Activated CD8-positive, alpha-beta memory T cell treated with anti-CD3 and anti-CD28 coated beads for 36 hours (primary cell): ENCODE data around the gene TEX35. TPM values are rescaled to one million over a fixed set of nuclear protein-coding genes. Genes with fewer than 3 reads are reported as not detected.
"Not testable (repeated sequence)": the region's sequence is repeated elsewhere in the genome, so short reads cannot be mapped to it uniquely, and the experiment has no call there.

Experiments used
- CTCF ChIA-PET: fragments of 350-600 bp; sonication (Branson Sonifier 250); formaldehyde crosslinking; loops from one replicate; lab custom pipeline; 2021; ENCODE audit warnings: antibody characterized with exemption; lab: Charles Lee
- POLR2A ChIA-PET: fragments of 350-600 bp; sonication (Branson Sonifier 250); formaldehyde crosslinking; loops from one replicate; lab custom pipeline; 2021; ENCODE audit warnings: antibody characterized with exemption; lab: Charles Lee
- total RNA-seq, 2 experiments: library from RNA; stranded (reverse); gene quantifications; one replicate each; pipeline ENCODE4 v1.2.3, GENCODE V29; 2021

Gene TEX35
- total RNA-seq, 2 experiments from 2014 or later, result not detected

GRCh38 chr1:178492341-178492740, 20.6 kb upstream of the TEX35 start:
- CTCF ChIA-PET, result no interaction called here
- POLR2A ChIA-PET, result no interaction called here

DNA sequence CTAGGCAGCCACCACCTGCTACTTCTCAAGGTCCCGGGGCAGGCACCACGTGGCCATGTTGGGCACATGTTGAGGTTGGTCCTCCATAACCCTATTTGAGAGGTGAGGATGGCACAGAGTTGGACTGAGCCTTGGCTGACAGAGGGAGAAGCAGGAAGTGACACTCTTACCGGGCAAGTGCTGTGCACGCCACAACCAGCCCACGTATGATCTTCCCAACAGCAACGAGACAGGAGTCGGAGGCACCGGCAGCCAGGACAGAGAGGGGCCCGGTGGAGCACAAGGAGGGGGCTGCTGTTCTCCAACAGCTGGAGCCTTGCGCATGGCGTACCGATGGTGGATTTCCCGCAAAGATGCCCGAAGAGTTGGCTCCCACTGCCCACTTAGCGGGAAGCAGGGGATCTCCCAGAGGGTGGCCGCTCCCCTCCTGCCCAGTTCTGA, 19.6 kb upstream of the TEX35 start:
- POLR2A ChIA-PET, result no interaction called here
- CTCF ChIA-PET, result no interaction called here

DNA sequence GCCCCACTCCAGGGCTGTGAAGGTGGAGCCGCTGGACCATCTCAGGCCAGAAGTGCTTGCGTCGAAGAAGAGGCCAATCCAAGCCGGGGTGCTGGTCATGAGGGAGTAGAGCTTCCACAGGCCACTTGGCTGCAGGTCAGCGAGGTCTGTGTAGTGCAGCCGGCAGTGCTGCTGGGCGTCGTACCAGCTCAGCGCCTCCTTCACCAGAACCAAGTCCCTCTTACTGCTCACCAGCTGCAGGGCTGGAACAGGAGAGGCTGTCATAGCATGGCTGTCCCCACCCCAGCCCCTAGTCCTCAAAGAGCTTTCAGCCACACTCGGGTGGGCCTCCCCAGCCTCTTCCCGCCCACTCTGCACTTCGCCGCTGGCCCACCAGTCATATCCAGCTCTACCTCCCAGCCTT, 18.3 kb upstream of the TEX35 start:
- ChIA-PET CTCF (interaction anchor here (0.9 kb wide), 1 partner anchor 12 kb away, joined by 3 read pairs; no protein-coding TSS in a partner anchor), POLR2A (no interaction called here)

DNA sequence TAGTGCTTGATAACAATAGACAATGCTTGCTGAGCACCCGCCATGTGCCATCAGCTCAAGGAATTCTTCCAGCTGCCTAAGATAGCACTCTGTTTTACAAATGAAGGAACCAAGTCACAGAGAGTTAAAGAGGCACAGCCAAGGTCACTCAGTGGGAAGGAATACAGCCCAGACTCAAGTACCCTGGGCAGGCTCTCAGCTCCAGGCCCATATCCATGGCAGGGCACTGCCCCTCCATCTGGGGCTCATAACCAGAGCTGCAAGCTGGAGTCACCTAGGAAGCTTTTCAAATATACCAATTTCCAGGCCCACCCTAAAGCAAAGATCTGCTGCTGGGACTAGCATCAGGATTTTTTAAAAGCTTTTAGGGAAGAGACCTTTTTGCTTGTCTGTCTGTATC, 17.8 kb upstream of the TEX35 start:
- CTCF ChIA-PET, result interaction anchor here (0.9 kb wide), 1 partner anchor 12 kb away, joined by 3 read pairs; no protein-coding TSS in a partner anchor

DNA sequence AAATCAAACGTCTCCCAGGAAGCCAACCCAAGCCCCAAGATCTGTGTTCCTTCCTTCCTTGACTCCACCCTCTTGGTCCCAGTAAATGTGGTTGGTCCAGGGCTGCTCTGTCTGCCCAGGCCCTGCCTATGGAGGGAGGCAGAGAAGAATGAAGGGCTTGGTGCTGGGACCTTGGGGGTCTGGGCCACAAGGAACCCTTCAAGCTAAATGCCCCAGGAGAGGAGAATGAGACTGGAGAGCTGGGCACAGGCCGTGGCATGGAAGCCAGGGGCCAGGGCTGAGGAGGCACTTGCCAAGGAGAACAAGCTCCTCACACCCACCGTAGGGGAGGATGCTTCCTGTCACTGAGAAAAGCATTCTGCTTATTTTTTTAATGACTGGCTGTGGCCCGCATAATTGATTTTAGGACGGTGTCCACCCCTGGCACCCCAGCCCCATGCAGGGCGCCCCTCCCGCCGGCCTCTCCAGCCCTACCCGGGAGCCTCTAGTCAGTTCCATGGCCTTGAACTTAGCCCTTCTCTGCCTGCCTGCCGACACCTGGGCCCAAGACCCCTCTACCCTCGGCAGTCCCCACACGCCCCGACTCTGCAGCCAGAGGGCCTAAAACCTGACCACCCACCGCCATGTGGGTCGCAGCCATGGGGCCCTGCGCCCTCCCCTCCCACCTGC, 17.0 kb upstream of the TEX35 start:
- POLR2A ChIA-PET, result no interaction called here
- CTCF ChIA-PET, result no interaction called here

More for the DNA sequence above, 17.8 kb upstream of the TEX35 start:
- POLR2A ChIA-PET, result no interaction called here

DNA sequence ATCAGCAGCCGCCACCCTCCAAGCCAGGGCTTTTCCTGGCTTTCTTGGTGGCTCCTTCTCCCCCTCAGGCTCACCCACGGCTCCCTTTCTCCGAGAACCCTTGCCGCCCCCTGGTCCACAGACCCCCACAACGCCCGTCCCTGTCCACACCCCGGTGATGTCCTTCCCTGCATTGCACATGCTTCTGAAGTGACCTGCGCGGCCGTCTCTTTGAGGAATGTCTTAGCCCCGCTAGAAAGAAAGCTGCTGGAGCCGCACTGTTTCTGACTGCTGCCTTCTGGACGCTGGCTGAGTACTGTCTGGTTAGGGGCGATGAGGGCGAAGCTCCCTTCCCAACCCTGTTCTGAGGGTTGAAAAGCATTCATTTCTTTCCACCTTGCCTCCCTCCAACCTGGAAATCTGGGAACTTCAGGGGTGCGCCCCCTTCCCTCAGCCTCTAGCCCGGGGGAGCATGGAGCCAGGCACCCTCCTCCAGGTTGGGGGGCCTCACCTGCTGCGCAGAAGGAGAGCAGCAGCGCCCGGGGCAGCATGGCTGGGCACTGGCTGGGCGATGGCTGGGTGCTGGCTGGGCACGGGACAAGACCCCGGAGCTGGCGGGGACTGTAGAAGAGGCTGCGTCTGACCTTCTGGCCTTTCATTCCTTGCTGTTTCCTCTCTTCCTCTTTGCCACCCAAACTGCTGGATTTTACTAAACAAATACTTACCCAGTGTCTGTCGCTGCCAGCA, 16.3 kb upstream of the TEX35 start, which contains the start of gene CLEC20A:
CLEC20A (minus strand) TSS at position 555 of the 726 bp plus-strand sequence; CDS start at position 530, 25 bp downstream.
- ChIA-PET POLR2A (no interaction called here), CTCF (no interaction called here)

- CTCF ChIA-PET, result no interaction called here
- POLR2A ChIA-PET, result no interaction called here
Measured at GRCh38 chr1:178497903-178498478, 14.9 kb upstream of the TEX35 start.

GRCh38 chr1:178498896-178499675, 13.8 kb upstream of the TEX35 start:
- ChIA-PET CTCF (no interaction called here), POLR2A (no interaction called here)

- POLR2A ChIA-PET, result no interaction called here
- CTCF ChIA-PET, result interaction anchor here (1.8 kb wide), 1 partner anchor 188 kb away, joined by 4 read pairs; no protein-coding TSS in a partner anchor
Measured at GRCh38 chr1:178500091-178500770, 12.7 kb upstream of the TEX35 start.

DNA sequence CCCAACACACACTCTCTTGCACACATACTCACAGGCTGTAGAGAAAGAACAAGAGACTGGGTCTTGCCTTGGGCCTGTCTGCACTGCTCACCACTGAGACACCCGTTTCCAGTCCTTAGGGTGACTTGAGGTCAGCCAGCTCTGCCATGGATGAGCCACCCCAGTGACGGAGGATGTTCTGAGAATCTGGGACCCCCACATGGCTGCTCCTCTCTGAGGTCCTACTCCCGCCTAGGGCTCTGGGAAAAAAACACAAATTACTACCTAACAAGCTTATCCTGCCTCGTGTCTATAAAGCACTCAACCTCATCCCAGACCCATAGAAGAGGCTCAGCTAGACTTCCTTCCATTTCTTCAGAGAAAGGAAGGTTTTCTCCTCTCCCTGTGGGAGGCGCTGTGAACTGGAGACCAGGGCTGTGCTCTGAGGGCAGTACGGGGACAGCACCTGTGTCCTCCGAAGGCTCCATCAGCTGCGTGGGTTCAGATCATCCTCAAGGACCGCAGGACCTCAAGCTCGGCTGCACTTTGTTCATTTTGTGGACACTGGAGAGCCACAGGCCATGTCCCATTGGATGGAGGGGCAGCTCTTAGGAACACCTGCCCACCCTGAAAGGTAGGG, 11.9 kb upstream of the TEX35 start:
- POLR2A ChIA-PET, result no interaction called here
- CTCF ChIA-PET, result interaction anchor here (1.8 kb wide), 1 partner anchor 189 kb away, joined by 4 read pairs; no protein-coding TSS in a partner anchor

GRCh38 chr1:178501705-178502329, 11.1 kb upstream of the TEX35 start:
- ChIA-PET POLR2A (no interaction called here), CTCF (interaction anchor here (1.8 kb wide), 1 partner anchor 189 kb away, joined by 4 read pairs; no protein-coding TSS in a partner anchor)

- POLR2A ChIA-PET, result no interaction called here
- CTCF ChIA-PET, result interaction anchor here (1.8 kb wide), 1 partner anchor 190 kb away, joined by 4 read pairs; no protein-coding TSS in a partner anchor
Measured at GRCh38 chr1:178502330-178502714, 10.6 kb upstream of the TEX35 start.

GRCh38 chr1:178502856-178503255, 10.1 kb upstream of the TEX35 start:
- POLR2A ChIA-PET, result no interaction called here

GRCh38 chr1:178503316-178503715, 9.6 kb upstream of the TEX35 start:
- CTCF ChIA-PET, result interaction anchor here (0.7 kb wide), 1 partner anchor 195 kb away, joined by 4 read pairs; no protein-coding TSS in a partner anchor
- POLR2A ChIA-PET, result not testable (repeated sequence)

More at GRCh38 chr1:178502856-178503255, 10.1 kb upstream of the TEX35 start:
- CTCF ChIA-PET, result interaction anchor here (0.7 kb wide), 1 partner anchor 195 kb away, joined by 4 read pairs; no protein-coding TSS in a partner anchor

DNA sequence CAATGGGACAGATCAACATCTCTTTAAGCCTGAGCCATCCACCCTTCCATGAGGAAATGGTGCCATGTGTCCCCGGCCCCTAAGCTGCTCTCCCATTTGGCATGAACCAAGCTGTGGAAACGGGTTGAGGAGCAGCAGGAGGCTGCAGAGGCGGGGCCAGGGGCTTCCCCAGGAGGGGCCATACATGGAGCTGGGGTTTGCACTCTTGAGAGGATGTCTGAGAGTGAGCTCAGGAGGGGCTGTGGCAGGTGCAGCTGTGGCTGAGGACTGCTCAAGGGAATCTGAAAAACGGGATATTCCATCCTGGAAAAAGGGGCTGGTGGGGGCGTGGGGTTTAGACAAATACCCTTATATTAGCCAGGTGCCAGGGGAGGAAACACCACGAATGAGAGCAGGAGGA, 9.1 kb upstream of the TEX35 start:
- ChIA-PET POLR2A (no interaction called here), CTCF (no interaction called here)

GRCh38 chr1:178504286-178504685, 8.6 kb upstream of the TEX35 start:
- ChIA-PET POLR2A (no interaction called here), CTCF (no interaction called here)

DNA sequence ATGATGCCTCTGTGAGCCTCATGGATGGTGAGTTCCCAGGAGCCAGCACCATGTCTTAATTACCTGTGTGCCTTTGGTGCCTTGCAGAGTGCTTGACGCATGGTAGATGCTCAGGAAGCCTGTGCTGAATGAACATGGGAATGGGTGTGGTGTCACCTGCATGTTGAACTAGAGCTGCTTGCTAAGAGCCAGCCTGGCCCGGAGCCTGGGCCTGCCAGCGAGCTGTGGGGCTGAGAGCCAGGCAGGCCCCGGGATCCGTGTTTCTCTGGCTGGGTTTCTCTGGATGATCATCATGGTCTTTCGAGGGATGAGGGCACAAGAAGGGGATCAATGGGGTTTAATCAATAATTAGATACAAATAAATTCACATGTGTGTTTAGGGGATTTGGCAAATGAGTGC, 6.7 kb upstream of the TEX35 start:
- ChIA-PET CTCF (no interaction called here), POLR2A (no interaction called here)

DNA sequence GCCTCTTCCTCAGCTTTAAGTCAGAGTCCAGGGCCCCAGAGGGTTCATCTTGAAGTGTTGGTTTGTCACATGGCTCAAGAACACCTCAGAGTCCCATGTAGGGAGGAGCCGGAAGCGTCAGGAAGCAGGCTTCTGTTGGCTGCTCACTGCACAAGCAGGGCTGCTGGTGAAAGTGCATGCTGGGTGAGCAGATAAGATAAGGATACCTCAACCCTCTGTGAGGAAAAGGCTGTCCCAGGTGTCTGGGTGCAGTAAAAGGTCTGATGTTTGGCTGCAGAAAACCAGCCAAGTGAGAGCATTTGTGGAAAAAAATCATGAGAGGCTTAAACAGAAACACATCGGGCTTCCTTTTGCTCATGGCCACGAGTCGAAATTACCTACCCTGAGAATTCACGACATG, 6.2 kb upstream of the TEX35 start:
- CTCF ChIA-PET, result no interaction called here
- POLR2A ChIA-PET, result no interaction called here
